ENCODE data around the gene BST2.

BST2 gene

GRCh38 chr19:17450264-17451075, 45.0 kb upstream of the BST2 start (continued):
- TF ChIP-seq ZNF76 (tag by site-specific recombination; IDR thresholded peaks at IDR 0.05; ENCODE audit: borderline replicate concordance, low read depth) (no peak), GLIS1 (tag by site-specific recombination; IDR thresholded peaks at IDR 0.05) (no peak), ZNF112 (tag by site-specific recombination; IDR thresholded peaks at IDR 0.05) (no peak), KLF17 (tag by site-specific recombination; IDR thresholded peaks at IDR 0.05) (peak; percentile 34; the same call in 1 of the 2 replicates), IKZF3 (tag by site-specific recombination; IDR thresholded peaks at IDR 0.05) (no peak), ZNF513 (tag by site-specific recombination; IDR thresholded peaks at IDR 0.05) (peak; percentile 74), ZNF335 (tag by site-specific recombination; conservative IDR thresholded peaks at IDR 0.05) (no peak), ZBTB10 (tag by site-specific recombination; IDR thresholded peaks at IDR 0.05) (0 out of 2 replicates have a peak, but pooled peaks have one; percentile 19), KLF8 (tag by site-specific recombination; IDR thresholded peaks at IDR 0.05) (peak; percentile 31; the same call in 1 of the 2 replicates), ZBTB11 (tag by site-specific recombination; conservative IDR thresholded peaks at IDR 0.05; ENCODE audit: low read depth) (no peak), ZNF837 (tag by site-specific recombination; IDR thresholded peaks at IDR 0.05) (no peak), ZBTB6 (tag by site-specific recombination; IDR thresholded peaks at IDR 0.05) (no peak), ZNF146 (tag by site-specific recombination; IDR thresholded peaks at IDR 0.05) (peak; percentile 100), SP3 (tag by site-specific recombination; IDR thresholded peaks at IDR 0.05) (peak; percentile 40), ZNF544 (tag by site-specific recombination; IDR thresholded peaks at IDR 0.05) (no peak), ZNF416 (tag by site-specific recombination; IDR thresholded peaks at IDR 0.05) (no peak), ZNF707 (tag by site-specific recombination; IDR thresholded peaks at IDR 0.05) (no peak), ZNF138 (tag by site-specific recombination; IDR thresholded peaks at IDR 0.05; ENCODE audit: borderline replicate concordance) (no peak), ZNF24 (tag by site-specific recombination; IDR thresholded peaks at IDR 0.05) (0 out of 2 replicates have a peak, but pooled peaks have one; percentile 34)

Measured in HEK293 (cell line).